ENCODE data around the gene AZU1.
"Not testable (repeated sequence)": the region's sequence is repeated elsewhere in the genome, so short reads cannot be mapped to it uniquely, and the experiment has no call there.

DNA sequence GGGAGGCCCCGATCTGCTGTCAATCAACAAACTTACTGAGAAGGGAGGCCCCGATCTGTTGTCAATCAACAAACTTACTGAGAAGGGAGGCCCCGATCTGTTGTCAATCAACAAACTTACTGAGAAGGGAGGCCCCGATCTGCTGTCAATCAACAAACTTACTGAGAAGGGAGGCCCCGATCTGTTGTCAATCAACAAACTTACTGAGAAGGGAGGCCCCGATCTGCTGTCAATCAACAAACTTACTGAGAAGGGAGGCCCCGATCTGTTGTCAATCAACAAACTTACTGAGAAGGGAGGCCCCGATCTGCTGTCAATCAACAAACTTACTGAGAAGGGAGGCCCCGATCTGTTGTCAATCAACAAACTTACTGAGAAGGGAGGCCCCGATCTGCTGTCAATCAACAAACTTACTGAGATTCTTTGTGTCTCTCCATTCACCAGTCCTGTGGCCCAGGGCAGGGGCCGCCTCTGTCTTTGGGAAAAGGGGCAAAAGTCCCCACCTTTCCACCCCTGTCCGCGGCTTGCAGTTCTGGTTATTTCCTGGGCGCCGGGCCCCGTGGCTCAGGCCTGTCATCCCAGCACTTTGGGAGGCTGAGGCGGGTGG, 26.1 kb downstream of the AZU1 start:
- TF ChIP-seq POLR2AphosphoS5 (IDR thresholded peaks at IDR 0.05; ENCODE audit: borderline replicate concordance, low read depth, low read length); EZH2 (IDR thresholded peaks at IDR 0.05); FOXP2 (optimal IDR thresholded peaks at IDR 0.05; ENCODE audit: control extremely low read depth, extremely low read length, insufficient read depth): not testable (repeated sequence)

All from SK-N-MC (cell line).